Urothelium cell line (cell line): ENCODE results near the gene SLC38A10.
A peak's percentile ranks its signal among the peaks of the same experiment; 100 is the strongest.

Experiments used
- DNase-seq: peaks from one replicate; pipeline ENCODE4 v3.0.0; 2011; ENCODE audit warnings: low spot score, mixed read lengths
- FAIRE-seq: peaks from 2 replicates; lab custom pipeline; 2011; peaks lifted over from hg19 to GRCh38; lab: Jason Lieb, UNC

Gene SLC38A10

GRCh38 chr17:81279278-81280275, 15.5 kb downstream of the SLC38A10 start:
- DNase-seq: no peak

GRCh38 chr17:81278831-81279230, 16.3 kb downstream of the SLC38A10 start:
- FAIRE-seq (peak; percentile 50), DNase-seq (no peak)

More at GRCh38 chr17:81279278-81280275, 15.5 kb downstream of the SLC38A10 start:
- no peak for FAIRE-seq

- no peak for DNase-seq
- no peak for FAIRE-seq
Observed at GRCh38 chr17:81277946-81278693, 17.0 kb downstream of the SLC38A10 start.

GRCh38 chr17:81277421-81277820, 17.7 kb downstream of the SLC38A10 start:
- no peak for FAIRE-seq
- no peak for DNase-seq

GRCh38 chr17:81276781-81277180, 18.3 kb downstream of the SLC38A10 start:
- no peak for FAIRE-seq
- no peak for DNase-seq

- no peak for FAIRE-seq
Observed at GRCh38 chr17:81274471-81274855, 20.6 kb downstream of the SLC38A10 start.

GRCh38 chr17:81273698-81274470, 21.2 kb downstream of the SLC38A10 start:
- FAIRE-seq: no peak

More at GRCh38 chr17:81274471-81274855, 20.6 kb downstream of the SLC38A10 start:
- DNase-seq: no peak

GRCh38 chr17:81272616-81273015, 22.5 kb downstream of the SLC38A10 start:
- FAIRE-seq: peak; percentile 17
- no peak for DNase-seq

More at GRCh38 chr17:81273698-81274470, 21.2 kb downstream of the SLC38A10 start:
- no peak for DNase-seq

GRCh38 chr17:81271226-81271625, 23.9 kb downstream of the SLC38A10 start:
- FAIRE-seq (no peak), DNase-seq (no peak)

GRCh38 chr17:81270279-81270678, 24.8 kb downstream of the SLC38A10 start:
- no peak for FAIRE-seq

GRCh38 chr17:81267390-81268067, 27.6 kb downstream of the SLC38A10 start:
- FAIRE-seq (no peak), DNase-seq (no peak)

More at GRCh38 chr17:81270279-81270678, 24.8 kb downstream of the SLC38A10 start:
- DNase-seq: no peak

GRCh38 chr17:81265576-81265975, 29.5 kb downstream of the SLC38A10 start:
- FAIRE-seq (no peak), DNase-seq (no peak)

GRCh38 chr17:81264640-81265039, 30.5 kb downstream of the SLC38A10 start:
- FAIRE-seq (no peak), DNase-seq (no peak)

GRCh38 chr17:81263371-81264181, 31.5 kb downstream of the SLC38A10 start:
- DNase-seq: no peak
- no peak for FAIRE-seq

GRCh38 chr17:81261582-81262336, 33.3 kb downstream of the SLC38A10 start:
- DNase-seq (no peak), FAIRE-seq (no peak)

- FAIRE-seq: no peak
- DNase-seq: no peak
Observed at GRCh38 chr17:81261096-81261495, 34.0 kb downstream of the SLC38A10 start.

- no peak for DNase-seq
- FAIRE-seq: no peak
Observed at GRCh38 chr17:81260641-81261040, 34.5 kb downstream of the SLC38A10 start.

- no peak for FAIRE-seq
- DNase-seq: no peak
Observed at GRCh38 chr17:81260171-81260570, 34.9 kb downstream of the SLC38A10 start.
